Peyer's patch (tissue), 4 donors: ENCODE results near the gene NDUFB5.

Source experiments
- CTCF ChIP-seq, 6 experiments: fragments of 450-650 bp in 4 of 6; fragments of 200-600 bp in 2 of 6; sonication (generic) in 1 of 6; IDR thresholded peaks; one replicate each; pipeline ENCODE4 v1.5.1; 2017 to 2019; ENCODE audit warnings: antibody characterized with exemption in 6 of 6, mild to moderate bottlenecking in 3 of 6, moderate library complexity in 1 of 6
- POLR2A ChIP-seq, 2 donors: fragments of 450-650 bp; IDR thresholded peaks; one replicate each; pipeline ENCODE4 v1.5.1; 2017; ENCODE audit warnings: antibody characterized with exemption in 2 of 2, mild to moderate bottlenecking in 2 of 2, moderate library complexity in 2 of 2

GRCh38 chr3:179663093-179663492 is 58.5 kb downstream of the NDUFB5 start:
- TF ChIP-seq CTCF (IDR thresholded peaks at IDR 0.05) (no peak), POLR2A (IDR thresholded peaks at IDR 0.05) (no peak)
